Caco-2 (cell line): Measurements from ENCODE around the gene DGKA. TPM values are rescaled to one million over a fixed set of nuclear protein-coding genes. Genes with fewer than 3 reads are reported as not detected.

ENCODE experiments used
- BruUV-seq: library from RNA; stranded (reverse); fragments of 400-500 nt; replicated peaks from 2 replicates; lab custom pipeline; 2021; lab: Mats Ljungman, UMichigan
- CTCF ChIA-PET: fragments of 300-600 bp; sonication (Branson Sonifier 250); formaldehyde crosslinking; loops from one replicate; lab custom pipeline; 2022; ENCODE audit warnings: antibody characterized with exemption; lab: Charles Lee
- POLR2A ChIA-PET: fragments of 300-600 bp; sonication (Branson Sonifier 250); formaldehyde crosslinking; loops from one replicate; lab custom pipeline; 2022; ENCODE audit warnings: antibody characterized with exemption; lab: Charles Lee
- DNase-seq, 2 experiments: peaks; one replicate each; pipeline versions ENCODE4 v3.0.0 to v3.0.0-alpha.2; 2020 to 2022
- H3K27me3 ChIP-seq: replicated peaks from 2 replicates; pipeline ENCODE4 v1.6.0; 2011; ENCODE audit warnings: low read length; ENCODE audit not compliant: control insufficient read depth, insufficient read depth
- H3K36me3 ChIP-seq: 2 replicates; pipeline ENCODE4 v1.5.1; 2011; ENCODE audit warnings: low read length; ENCODE audit not compliant: control insufficient read depth, insufficient read depth
- H3K4me1 ChIP-seq: fragments of 250-450 bp; sonication (Bioruptor Pico); 2 replicates; pipeline ENCODE4 v1.5.1; 2020; ENCODE audit warnings: mild to moderate bottlenecking
- H3K4me3 ChIP-seq: 2 replicates; pipeline ENCODE4 v1.5.1; 2011; ENCODE audit warnings: low read depth, mild to moderate bottlenecking, control low read depth, low read length
- H3K9me3 ChIP-seq: fragments of 250-450 bp; sonication (Bioruptor Pico); 2 replicates; pipeline ENCODE4 v1.5.1; 2020; ENCODE audit warnings: mild to moderate bottlenecking, moderate library complexity
- H3K27ac Mint-ChIP-seq: one replicate; pipeline ENCODE4 v1.8.0; 2022; ENCODE audit warnings: mixed read lengths; ENCODE audit not compliant: unreplicated experiment
- H3K27me3 Mint-ChIP-seq: one replicate; pipeline ENCODE4 v1.8.0; 2022; ENCODE audit warnings: mixed read lengths; ENCODE audit not compliant: insufficient read depth, unreplicated experiment
- H3K36me3 Mint-ChIP-seq: one replicate; pipeline ENCODE4 v1.8.0; 2022; ENCODE audit warnings: mild to moderate bottlenecking, mixed read lengths; ENCODE audit not compliant: insufficient read depth, unreplicated experiment
- H3K4me1 Mint-ChIP-seq: one replicate; pipeline ENCODE4 v1.8.0; 2022; ENCODE audit warnings: low read depth, mixed read lengths; ENCODE audit not compliant: unreplicated experiment
- H3K4me3 Mint-ChIP-seq: one replicate; pipeline ENCODE4 v1.8.0; 2022; ENCODE audit warnings: mild to moderate bottlenecking, moderate library complexity, mixed read lengths; ENCODE audit not compliant: unreplicated experiment
- H3K9me3 Mint-ChIP-seq: one replicate; pipeline ENCODE4 v1.8.0; 2022; ENCODE audit warnings: mixed read lengths; ENCODE audit not compliant: unreplicated experiment
- CTCF ChIP-seq, 2 experiments: fragments of 200-600 bp in 1 of 2; IDR thresholded peaks; 1 replicate in 1 of 2; 2 replicates in 1 of 2; pipeline versions ENCODE4 v1.5.1 to v1.8.0; 2011 to 2022; ENCODE audit warnings: antibody characterized with exemption in 1 of 2, control low read depth in 1 of 2, inconsistent platforms in 1 of 2, low read depth in 1 of 2, low read length in 1 of 2, mild to moderate bottlenecking in 1 of 2, moderate library complexity in 1 of 2; ENCODE audit not compliant: insufficient read depth in 1 of 2, severe bottlenecking in 1 of 2, unreplicated experiment in 1 of 2
- intact Hi-C: fragments of 100-400 bp; cut with micrococcal nuclease; formaldehyde crosslinking; loops from one replicate; pipeline ENCODE4 v1.10.0; 2022; ENCODE audit not compliant: unreplicated experiment
- total RNA-seq: library from RNA; stranded (reverse); gene quantifications from 2 replicates; pipeline ENCODE4 v1.2.3, GENCODE V29; 2022

Gene DGKA
- total RNA-seq, 1 experiment from 2014 or later, result 22.2 TPM

DNA sequence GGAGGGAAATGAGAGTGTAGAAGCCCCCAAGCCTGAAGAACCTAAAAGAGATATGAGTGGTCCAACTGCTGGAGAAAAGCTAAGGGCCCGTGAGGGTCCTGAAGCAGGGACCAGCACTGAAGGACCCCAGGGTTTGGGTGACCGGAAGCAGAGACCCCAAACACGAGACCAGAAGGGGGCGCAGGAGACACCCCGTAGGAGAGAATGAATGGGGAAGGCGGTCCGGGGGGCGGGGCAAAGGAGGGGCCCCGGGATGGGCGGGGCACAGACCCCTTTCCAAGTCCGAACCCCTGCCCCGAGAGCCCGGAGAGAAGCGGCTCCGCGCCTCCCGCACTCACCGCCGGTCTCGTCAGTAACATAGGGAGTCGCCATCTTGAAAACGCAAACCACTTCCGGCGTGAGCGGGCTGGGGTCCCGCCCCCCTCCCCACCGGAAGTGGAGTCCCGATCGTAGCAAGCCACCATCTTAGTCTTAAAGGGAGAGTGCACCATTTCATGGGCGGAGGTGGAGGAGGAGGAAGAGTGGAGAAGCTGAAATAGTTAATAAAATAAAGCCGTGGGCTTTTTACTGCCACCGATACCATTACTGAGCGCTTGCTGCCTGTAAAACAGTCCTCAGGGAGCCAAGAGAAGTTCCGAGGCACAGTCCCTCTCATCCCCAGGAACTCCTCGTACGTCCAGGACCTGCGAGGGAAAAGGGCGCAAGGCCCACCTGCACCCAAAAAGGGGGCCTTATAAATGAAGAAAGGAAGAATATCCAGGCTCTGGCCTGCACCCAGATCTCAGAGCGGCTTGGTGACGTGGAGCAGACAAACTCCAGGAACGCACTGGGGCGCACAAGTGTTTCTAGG, 4.0 kb upstream of the DGKA start:
- Mint-ChIP-seq H3K4me1 (peaks cover 35% of the 10 kb centered on the region), H3K27me3 (no peaks in the 10 kb centered on the region), H3K27ac (peak overlapping the region; percentile 97), H3K9me3 (no peaks in the 10 kb centered on the region), H3K36me3 (peaks cover 49% of the 10 kb centered on the region), H3K4me3 (peak overlapping the region; percentile 98)
- intact Hi-C loops, result loop anchor here (1.0 to 2.0 kb wide), 2 partner anchors 110 to 188 kb away; partner anchors contain the start of gene SARNP
- Histone ChIP-seq H3K4me3 (peak overlapping the region; percentile 74), H3K9me3 (no peaks in the 10 kb centered on the region), H3K27me3 (no peaks in the 10 kb centered on the region), H3K36me3 (peaks cover 1% of the 10 kb centered on the region; the same call in 1 of the 2 replicates), H3K4me1 (peaks cover 19% of the 10 kb centered on the region)
- DNase-seq, result peak; percentile 89 to 95
- TF ChIP-seq CTCF (IDR thresholded peaks at IDR 0.05; ENCODE audit: insufficient read depth in 1 of 2, low read depth in 1 of 2, low read length in 1 of 2, severe bottlenecking in 1 of 2, unreplicated experiment in 1 of 2), result peak; percentile 79 to 86
- ChIA-PET POLR2A (interaction anchor here (0.7 to 2.9 kb wide), 5 partner anchors 18 to 109 kb away, joined by 3 to 21 read pairs (median 6); partner anchors contain the start of genes DNAJC14, ORMDL2, RAB5B and SARNP), CTCF (interaction anchor here (0.6 to 2.9 kb wide), 17 partner anchors 13 to 428 kb away, joined by 3 to 11 read pairs (median 5); partner anchors contain the start of genes ORMDL2, RAB5B and SARNP)
- no TSS peak for BruUV-seq

DNA sequence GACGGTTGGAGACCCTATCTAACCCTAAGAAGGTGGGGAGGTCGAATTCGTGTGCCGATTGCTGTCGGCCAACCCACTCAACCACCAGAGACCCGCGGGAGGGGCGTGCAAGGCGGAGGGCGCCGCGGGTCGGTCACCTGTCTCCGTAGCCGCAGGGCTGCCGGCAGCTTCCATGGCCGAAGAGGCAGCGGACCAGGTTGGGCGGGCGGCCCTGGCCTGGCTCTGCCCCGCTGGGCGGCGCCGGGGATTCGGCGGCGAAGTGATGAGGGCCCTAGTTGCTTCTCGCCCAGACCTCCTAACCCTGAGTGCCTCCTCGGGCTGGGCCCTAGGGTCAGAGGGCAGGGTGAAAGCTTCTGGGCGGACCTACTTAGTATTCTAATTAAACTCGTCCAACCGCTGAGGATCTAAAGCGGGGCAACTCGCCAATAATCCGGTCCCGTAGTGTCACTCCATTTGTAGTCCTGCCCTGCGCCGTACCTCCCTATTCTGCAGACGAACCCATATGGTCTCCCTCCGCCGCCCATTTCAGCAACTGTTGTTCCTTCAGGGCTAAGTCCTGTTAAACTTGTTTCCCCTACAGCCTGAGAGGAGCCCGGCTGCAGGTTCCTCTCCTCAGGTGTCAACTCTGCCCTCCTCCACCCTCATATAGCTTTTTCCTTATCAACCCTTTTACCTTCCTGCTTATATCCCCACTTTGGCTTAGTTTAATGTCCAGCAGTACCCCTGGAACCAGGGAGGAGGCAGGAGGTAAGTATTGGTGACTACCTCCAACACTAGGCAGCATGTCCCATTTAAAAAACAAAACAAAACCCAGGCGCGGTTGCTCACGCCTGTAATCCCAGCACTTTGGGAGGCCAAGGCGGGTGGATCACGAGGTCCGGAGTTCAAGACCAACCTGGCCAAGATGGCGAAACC, 3.1 kb upstream of the DGKA start, which contains the start of gene PYM1:
TSS of gene PYM1 (minus strand) at position 307 of the 915 bp plus-strand sequence. CDS start at position 174, 133 bp downstream.
- Histone ChIP-seq H3K4me3 (peak within 1 kb of the TSS; percentile 74), H3K36me3 (0 out of 2 replicates have a peak, but pooled peaks cover 1% of the 10 kb centered on the region), H3K27me3 (no peaks in the 10 kb centered on the region), H3K9me3 (no peaks in the 10 kb centered on the region), H3K4me1 (peaks cover 24% of the 10 kb centered on the region)
- ChIA-PET CTCF (interaction anchor here (0.6 to 2.9 kb wide), 9 partner anchors 27 to 429 kb away, joined by 3 to 11 read pairs (median 5); partner anchors contain the start of genes ORMDL2, RAB5B and SARNP), POLR2A (interaction anchor here (0.5 to 2.9 kb wide), 4 partner anchors 21 to 110 kb away, joined by 3 to 21 read pairs (median 6); partner anchors contain the start of genes DNAJC14, ORMDL2, RAB5B and SARNP)
- H3K27me3 Mint-ChIP-seq, result no peaks in the 10 kb centered on the region
- TSS peak; percentile 45 for BruUV-seq
- peak within 1 kb of the TSS; percentile 97 for H3K27ac Mint-ChIP-seq
- no peaks in the 10 kb centered on the region for H3K9me3 Mint-ChIP-seq
- peaks cover 35% of the 10 kb centered on the region for H3K4me1 Mint-ChIP-seq
- peak within 1 kb of the TSS; percentile 98 for H3K4me3 Mint-ChIP-seq
- peaks cover 43% of the 10 kb centered on the region for H3K36me3 Mint-ChIP-seq
- no peak for TF ChIP-seq CTCF (IDR thresholded peaks at IDR 0.05; ENCODE audit: insufficient read depth in 1 of 2, low read depth in 1 of 2, low read length in 1 of 2, severe bottlenecking in 1 of 2, unreplicated experiment in 1 of 2)
- intact Hi-C loops, result loop anchor here (2.0 kb wide), 1 partner anchor 189 kb away; no protein-coding TSS in a partner anchor
- peak; percentile 83 to 90 for DNase-seq
